Loucy (cell line): ENCODE measurements around the gene CCDC8.

Experiments
- H2AFZ ChIP-seq: fragments of 200-600 bp; sonication (generic); 2 replicates; pipeline ENCODE4 v1.6.0; 2016; ENCODE audit warnings: antibody characterized with exemption, mild to moderate bottlenecking, low read length, moderate library complexity
- H3F3A ChIP-seq: fragments of 200-600 bp; 2 replicates; pipeline ENCODE4 v1.6.0; 2016; ENCODE audit warnings: antibody characterized with exemption, low read depth, mild to moderate bottlenecking
- H3K27me3 ChIP-seq: fragments of 200-600 bp; sonication (generic); 2 replicates; pipeline ENCODE4 v1.6.1; 2014; ENCODE audit warnings: low read length, mild to moderate bottlenecking; ENCODE audit not compliant: insufficient read depth, poor library complexity, severe bottlenecking
- H3K36me3 ChIP-seq: fragments of 200-600 bp; sonication (generic); 2 replicates; pipeline ENCODE4 v1.6.1; 2016; ENCODE audit warnings: low read length; ENCODE audit not compliant: insufficient read depth
- H3K4me1 ChIP-seq: fragments of 200-600 bp; sonication (generic); 2 replicates; pipeline ENCODE4 v1.5.1; 2014; ENCODE audit warnings: low read length, mild to moderate bottlenecking; ENCODE audit not compliant: insufficient read depth, poor library complexity, severe bottlenecking
- H3K4me2 ChIP-seq: fragments of 200-600 bp; sonication (generic); 2 replicates; pipeline ENCODE4 v1.6.0; 2014; ENCODE audit warnings: antibody characterized with exemption, low read length, low read depth, mild to moderate bottlenecking; ENCODE audit not compliant: poor library complexity, severe bottlenecking
- H3K4me3 ChIP-seq: fragments of 200-600 bp; sonication (generic); 2 replicates; pipeline ENCODE4 v1.5.1; 2014; ENCODE audit warnings: low read length, mild to moderate bottlenecking, mixed read lengths; ENCODE audit not compliant: poor library complexity, severe bottlenecking
- H3K79me2 ChIP-seq: fragments of 200-600 bp; sonication (generic); 2 replicates; pipeline ENCODE4 v1.6.1; 2014; ENCODE audit warnings: low read length; ENCODE audit not compliant: insufficient read depth
- H3K9ac ChIP-seq: fragments of 200-600 bp; sonication (generic); 2 replicates; pipeline ENCODE4 v1.6.0; 2014; ENCODE audit warnings: mild to moderate bottlenecking, low read depth, low read length, moderate library complexity; ENCODE audit not compliant: poor library complexity, severe bottlenecking
- H3K9me2 ChIP-seq: fragments of 200-600 bp; sonication (generic); replicated peaks from 2 replicates; pipeline ENCODE4 v1.6.1; 2016; ENCODE audit warnings: low read depth, low read length, mixed read lengths
- H3K9me3 ChIP-seq: fragments of 200-600 bp; sonication (generic); 2 replicates; pipeline ENCODE4 v1.6.1; 2014; ENCODE audit warnings: mild to moderate bottlenecking, antibody characterized with exemption, low read length, low read depth; ENCODE audit not compliant: insufficient read depth
- H4K20me1 ChIP-seq: fragments of 200-600 bp; sonication (generic); 2 replicates; pipeline ENCODE4 v1.6.0; 2014; ENCODE audit warnings: antibody characterized with exemption, low read length, mild to moderate bottlenecking; ENCODE audit not compliant: insufficient read depth, poor library complexity, severe bottlenecking
- CTCF ChIP-seq: fragments of 200-600 bp; sonication (generic); conservative IDR thresholded peaks from 2 replicates; pipeline ENCODE4 v1.5.1; 2014; ENCODE audit warnings: mild to moderate bottlenecking, antibody characterized with exemption, low read length
- EZH2phosphoT487 ChIP-seq: fragments of 200-600 bp; IDR thresholded peaks from 2 replicates; pipeline ENCODE4 v1.6.1; 2018; ENCODE audit warnings: antibody characterized with exemption, mild to moderate bottlenecking, moderate library complexity, borderline replicate concordance

Gene CCDC8

GRCh38 chr19:46388311-46389095 is 24.9 kb downstream of the CCDC8 start:
- H3F3A ChIP-seq: no peaks in the 10 kb centered on the region
- no peaks in the 10 kb centered on the region for H3K27me3 ChIP-seq
- H3K36me3 ChIP-seq: peaks cover 84% of the 10 kb centered on the region; the same call in 1 of the 2 replicates
- no peaks in the 10 kb centered on the region for H3K9me3 ChIP-seq
- no peaks in the 10 kb centered on the region for H3K79me2 ChIP-seq
- H3K4me3 ChIP-seq: no peak overlapping the region
- H3K9ac ChIP-seq: no peak overlapping the region
- no peak overlapping the region for H3K4me2 ChIP-seq
- H2AFZ ChIP-seq: no peak overlapping the region
- no peaks in the 10 kb centered on the region for H4K20me1 ChIP-seq
- no peak for TF ChIP-seq CTCF
- TF ChIP-seq EZH2phosphoT487: no peak
- H3K9me2 ChIP-seq: no peaks in the 10 kb centered on the region
- no peaks in the 10 kb centered on the region for H3K4me1 ChIP-seq

GRCh38 chr19:46387713-46388130 is 25.6 kb downstream of the CCDC8 start:
- H3K9me2 ChIP-seq: no peaks in the 10 kb centered on the region
- no peak overlapping the region for H3K9ac ChIP-seq
- TF ChIP-seq CTCF: no peak
- TF ChIP-seq EZH2phosphoT487: no peak
- H3F3A ChIP-seq: no peaks in the 10 kb centered on the region
- H3K79me2 ChIP-seq: no peaks in the 10 kb centered on the region
- no peaks in the 10 kb centered on the region for H3K4me1 ChIP-seq
- no peaks in the 10 kb centered on the region for H3K27me3 ChIP-seq
- peaks cover 87% of the 10 kb centered on the region; the same call in 1 of the 2 replicates for H3K36me3 ChIP-seq
- H3K9me3 ChIP-seq: no peaks in the 10 kb centered on the region
- no peak overlapping the region for H3K4me3 ChIP-seq
- no peak overlapping the region for H3K4me2 ChIP-seq
- no peaks in the 10 kb centered on the region for H4K20me1 ChIP-seq
- no peak overlapping the region for H2AFZ ChIP-seq

GRCh38 chr19:46386996-46387712 is 26.2 kb downstream of the CCDC8 start:
- Histone ChIP-seq H3K9me2 (no peaks in the 10 kb centered on the region), H3F3A (no peaks in the 10 kb centered on the region), H3K4me1 (no peaks in the 10 kb centered on the region), H3K79me2 (no peaks in the 10 kb centered on the region), H3K4me2 (no peak overlapping the region), H4K20me1 (no peaks in the 10 kb centered on the region), H3K9ac (no peak overlapping the region), H3K9me3 (no peaks in the 10 kb centered on the region), H3K36me3 (peaks cover 93% of the 10 kb centered on the region; the same call in 1 of the 2 replicates), H3K4me3 (no peak overlapping the region), H3K27me3 (no peaks in the 10 kb centered on the region), H2AFZ (no peak overlapping the region)
- TF ChIP-seq CTCF (no peak), EZH2phosphoT487 (no peak)
